SJCRH30 (cell line): ENCODE results near the gene PPP2R5B. TPM values are rescaled to one million over a fixed set of nuclear protein-coding genes. Genes with fewer than 3 reads are reported as not detected.

ENCODE experiments used
- DNase-seq, 2 experiments: peaks; one replicate each; pipeline ENCODE4 v3.0.0-alpha.2; 2015 to 2020
- H3K27ac ChIP-seq: fragments of 250-450 bp; sonication (Bioruptor Pico); 2 replicates; pipeline ENCODE4 v1.5.1; 2020; ENCODE audit warnings: mild to moderate bottlenecking, moderate library complexity
- H3K27me3 ChIP-seq: fragments of 250-450 bp; sonication (Bioruptor Pico); 2 replicates; pipeline ENCODE4 v1.5.1; 2020; ENCODE audit warnings: mild to moderate bottlenecking, moderate library complexity
- H3K36me3 ChIP-seq: fragments of 250-450 bp; sonication (Bioruptor Pico); 2 replicates; pipeline ENCODE4 v1.5.1; 2020; ENCODE audit warnings: mild to moderate bottlenecking, moderate library complexity
- H3K4me1 ChIP-seq: fragments of 250-450 bp; sonication (Bioruptor Pico); 2 replicates; pipeline ENCODE4 v1.5.1; 2020; ENCODE audit warnings: mild to moderate bottlenecking, moderate library complexity
- H3K4me3 ChIP-seq: fragments of 250-450 bp; sonication (Bioruptor Pico); 2 replicates; pipeline ENCODE4 v1.5.1; 2020; ENCODE audit warnings: mild to moderate bottlenecking, moderate library complexity
- H3K9me3 ChIP-seq: fragments of 250-450 bp; sonication (Bioruptor Pico); replicated peaks from 2 replicates; pipeline ENCODE4 v1.5.1; 2020; ENCODE audit warnings: mild to moderate bottlenecking, moderate library complexity
- total RNA-seq: library from RNA; depleted of rRNA; stranded (reverse); fragments of >200 nt; shearing (Covaris generic); gene quantifications from 2 replicates; pipeline ENCODE4 v1.2.3, GENCODE V29; 2014

PPP2R5B gene
- total RNA-seq, 1 experiment from 2014 or later: 6.4 TPM

GRCh38 chr11:64924910-64925284 is 408 bp downstream of the PPP2R5B start:
- H3K4me3 ChIP-seq: peak overlapping the region; percentile 67
- peak overlapping the region; percentile 59; the same call in 1 of the 2 replicates for H3K27ac ChIP-seq
- H3K9me3 ChIP-seq: no peaks in the 10 kb centered on the region
- H3K27me3 ChIP-seq: no peaks in the 10 kb centered on the region
- H3K36me3 ChIP-seq: no peaks in the 10 kb centered on the region
- DNase-seq: peak in 1 of 2 experiments; percentile 26
- H3K4me1 ChIP-seq: no peaks in the 10 kb centered on the region

DNA sequence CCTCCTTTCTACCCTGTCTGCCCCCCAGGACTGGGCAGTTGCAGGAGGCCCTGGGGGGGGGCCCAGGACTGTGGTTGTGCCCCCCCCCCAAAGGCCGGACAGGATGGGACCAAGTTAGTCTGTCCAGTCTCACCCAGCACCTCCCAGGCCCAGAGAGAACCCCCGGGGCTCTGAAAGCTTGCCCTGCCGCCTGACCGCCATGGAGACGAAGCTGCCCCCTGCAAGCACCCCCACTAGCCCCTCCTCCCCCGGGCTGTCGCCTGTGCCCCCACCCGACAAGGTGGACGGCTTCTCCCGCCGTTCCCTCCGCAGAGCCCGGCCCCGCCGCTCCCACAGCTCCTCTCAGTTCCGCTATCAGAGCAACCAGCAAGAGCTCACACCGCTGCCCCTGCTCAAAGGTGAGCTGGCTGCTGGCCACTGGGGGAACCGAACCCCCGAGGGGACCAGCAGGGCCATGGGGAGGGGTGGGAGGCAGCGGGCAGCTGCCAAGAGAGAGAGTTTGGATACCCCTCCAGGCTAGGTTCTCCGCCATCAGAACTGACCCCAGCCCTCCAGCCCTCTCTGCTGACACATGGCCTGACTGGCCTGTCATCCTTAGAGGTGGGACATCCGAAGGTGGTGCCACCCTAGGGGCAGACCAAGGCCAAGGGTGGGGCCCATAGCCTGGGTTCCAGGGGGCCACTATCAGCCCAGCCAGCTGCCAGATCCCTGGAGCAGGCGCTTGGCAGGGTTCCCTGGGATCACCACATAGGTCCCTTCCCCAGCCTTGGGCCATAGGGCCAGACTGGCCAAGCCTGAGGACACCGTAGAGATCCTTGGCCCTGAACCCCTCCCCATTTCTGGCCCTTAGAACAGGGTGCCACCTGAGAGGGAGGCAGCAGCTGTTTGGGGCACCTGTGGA is 1.3 kb downstream of the PPP2R5B start:
- Histone ChIP-seq H3K36me3 (no peaks in the 10 kb centered on the region), H3K27ac (no peak overlapping the region), H3K27me3 (no peaks in the 10 kb centered on the region), H3K4me3 (peak overlapping the region; percentile 67; the same call in 1 of the 2 replicates), H3K4me1 (no peaks in the 10 kb centered on the region), H3K9me3 (no peaks in the 10 kb centered on the region)
- no peak for DNase-seq

GRCh38 chr11:64926689-64927088 is 2.2 kb downstream of the PPP2R5B start:
- H3K4me3 ChIP-seq: no peak overlapping the region
- no peaks in the 10 kb centered on the region for H3K4me1 ChIP-seq
- DNase-seq: no peak
- H3K27me3 ChIP-seq: no peaks in the 10 kb centered on the region
- H3K36me3 ChIP-seq: no peaks in the 10 kb centered on the region
- no peak overlapping the region for H3K27ac ChIP-seq
- no peaks in the 10 kb centered on the region for H3K9me3 ChIP-seq

DNA sequence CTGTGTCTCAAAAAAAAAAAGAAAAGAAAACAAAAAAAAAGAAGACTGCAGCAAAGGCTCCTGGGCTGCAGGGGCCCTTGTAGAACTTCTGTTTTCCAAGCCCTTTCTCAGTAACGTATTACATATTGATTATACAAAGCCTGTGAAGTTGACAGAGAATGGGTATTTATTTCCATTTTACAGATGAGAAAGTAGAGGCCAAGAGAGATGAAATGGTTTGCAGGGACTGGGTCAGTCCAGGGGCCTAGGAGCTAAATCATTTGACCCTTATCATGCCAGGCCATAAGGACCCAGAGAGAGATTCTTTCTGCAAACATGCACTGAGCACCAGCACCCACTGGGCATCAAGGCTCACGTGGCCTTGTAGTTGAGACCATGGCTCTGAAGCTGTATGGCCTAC is 4.5 kb downstream of the PPP2R5B start:
- Histone ChIP-seq H3K36me3 (no peaks in the 10 kb centered on the region), H3K27ac (no peak overlapping the region), H3K27me3 (no peaks in the 10 kb centered on the region), H3K4me1 (no peaks in the 10 kb centered on the region), H3K9me3 (no peaks in the 10 kb centered on the region), H3K4me3 (no peak overlapping the region)
- DNase-seq: no peak

GRCh38 chr11:64929625-64930024 is 5.1 kb downstream of the PPP2R5B start:
- Histone ChIP-seq H3K36me3 (no peaks in the 10 kb centered on the region), H3K9me3 (no peaks in the 10 kb centered on the region), H3K4me3 (no peak overlapping the region), H3K4me1 (no peaks in the 10 kb centered on the region), H3K27ac (no peak overlapping the region), H3K27me3 (no peaks in the 10 kb centered on the region)
- no peak for DNase-seq

- DNase-seq: no peak
- no peaks in the 10 kb centered on the region for H3K9me3 ChIP-seq
- no peaks in the 10 kb centered on the region; the same call in 1 of the 2 replicates for H3K4me1 ChIP-seq
- H3K27ac ChIP-seq: no peak overlapping the region
- H3K36me3 ChIP-seq: no peaks in the 10 kb centered on the region
- no peak overlapping the region for H3K4me3 ChIP-seq
- no peaks in the 10 kb centered on the region for H3K27me3 ChIP-seq
These were observed 5.9 kb downstream of the PPP2R5B start for GRCh38 chr11:64930340-64930739.

- no peak for DNase-seq
- Histone ChIP-seq H3K4me1 (no peaks in the 10 kb centered on the region; the same call in 1 of the 2 replicates), H3K36me3 (no peaks in the 10 kb centered on the region), H3K9me3 (no peaks in the 10 kb centered on the region), H3K27me3 (no peaks in the 10 kb centered on the region), H3K4me3 (no peak overlapping the region), H3K27ac (no peak overlapping the region)
These were observed 6.8 kb downstream of the PPP2R5B start for GRCh38 chr11:64931290-64931689.

- Histone ChIP-seq H3K4me3 (no peak overlapping the region), H3K27ac (no peak overlapping the region), H3K4me1 (no peaks in the 10 kb centered on the region; the same call in 1 of the 2 replicates), H3K9me3 (no peaks in the 10 kb centered on the region), H3K27me3 (no peaks in the 10 kb centered on the region), H3K36me3 (no peaks in the 10 kb centered on the region)
- no peak for DNase-seq
These were observed 7.8 kb downstream of the PPP2R5B start for GRCh38 chr11:64932324-64932723.

GRCh38 chr11:64933213-64933934 is 8.9 kb downstream of the PPP2R5B start:
- no peak overlapping the region for H3K27ac ChIP-seq
- DNase-seq: no peak
- no peak overlapping the region for H3K4me3 ChIP-seq
- no peaks in the 10 kb centered on the region for H3K36me3 ChIP-seq
- no peaks in the 10 kb centered on the region; the same call in 1 of the 2 replicates for H3K4me1 ChIP-seq
- no peaks in the 10 kb centered on the region; the same call in 1 of the 2 replicates for H3K27me3 ChIP-seq
- no peaks in the 10 kb centered on the region for H3K9me3 ChIP-seq

- no peaks in the 10 kb centered on the region for H3K36me3 ChIP-seq
- DNase-seq: no peak
These were observed 9.6 kb downstream of the PPP2R5B start for GRCh38 chr11:64933935-64934681.

GRCh38 chr11:64934682-64935358 is 10.3 kb downstream of the PPP2R5B start:
- Histone ChIP-seq H3K9me3 (no peaks in the 10 kb centered on the region), H3K36me3 (no peaks in the 10 kb centered on the region), H3K27ac (no peak overlapping the region), H3K4me3 (no peak overlapping the region), H3K4me1 (no peaks in the 10 kb centered on the region; the same call in 1 of the 2 replicates), H3K27me3 (peaks cover 9% of the 10 kb centered on the region)
- no peak for DNase-seq

More at GRCh38 chr11:64933935-64934681, 9.6 kb downstream of the PPP2R5B start:
- Histone ChIP-seq H3K27me3 (peaks cover 2% of the 10 kb centered on the region; the same call in 1 of the 2 replicates), H3K9me3 (no peaks in the 10 kb centered on the region), H3K27ac (no peak overlapping the region), H3K4me3 (no peak overlapping the region), H3K4me1 (no peaks in the 10 kb centered on the region; the same call in 1 of the 2 replicates)

DNA sequence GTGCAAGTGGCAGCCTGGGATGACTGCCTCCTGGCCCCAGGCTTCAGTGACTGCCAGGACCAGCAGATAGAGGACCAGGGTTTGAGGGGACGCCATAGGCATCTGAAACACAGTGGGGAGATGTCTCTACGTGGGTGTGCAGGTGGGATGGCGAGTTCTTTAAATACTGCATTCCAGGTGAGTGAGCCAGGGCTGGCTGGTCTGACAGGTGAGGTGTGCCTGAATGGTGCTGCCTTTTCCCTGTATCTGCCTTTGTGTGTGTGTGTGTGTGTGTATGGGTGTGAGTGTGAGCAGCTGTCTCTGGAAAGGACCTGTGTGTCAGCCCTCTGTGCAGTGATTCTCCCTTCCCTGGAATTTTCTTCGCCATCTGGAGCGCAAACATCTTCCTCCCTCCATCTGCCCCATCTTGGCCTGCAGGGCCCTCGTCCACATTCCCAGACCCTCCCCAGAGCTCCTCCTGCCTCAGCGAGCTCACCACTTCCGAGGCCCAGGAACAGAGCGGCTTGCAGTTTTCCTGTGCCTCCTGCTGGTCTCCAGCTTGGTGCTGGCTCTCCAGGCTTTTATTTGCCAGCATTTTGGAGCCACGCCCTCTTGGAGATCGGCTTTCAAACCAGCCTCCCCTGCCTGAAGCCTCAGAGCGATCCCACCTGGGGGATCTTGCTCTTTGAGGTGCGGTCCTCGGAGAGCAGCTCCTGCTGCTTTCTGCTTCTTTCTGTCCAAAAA is 11.0 kb downstream of the PPP2R5B start, which contains the start of gene GPHA2:
GPHA2 (minus strand) TSS at position 535 of the 723 bp plus-strand sequence; CDS start at position 102, 433 bp downstream.
- Histone ChIP-seq H3K4me3 (no peak within 1 kb of the TSS), H3K27ac (no peak within 1 kb of the TSS), H3K27me3 (peaks cover 15% of the 10 kb centered on the region), H3K4me1 (no peaks in the 10 kb centered on the region; the same call in 1 of the 2 replicates), H3K9me3 (no peaks in the 10 kb centered on the region), H3K36me3 (no peaks in the 10 kb centered on the region)
- DNase-seq: peak; percentile 17 to 47

GRCh38 chr11:64936539-64936938 is 12.1 kb downstream of the PPP2R5B start:
- Histone ChIP-seq H3K4me3 (no peak overlapping the region), H3K4me1 (no peaks in the 10 kb centered on the region; the same call in 1 of the 2 replicates), H3K27ac (no peak overlapping the region), H3K9me3 (no peaks in the 10 kb centered on the region), H3K27me3 (peaks cover 20% of the 10 kb centered on the region), H3K36me3 (no peaks in the 10 kb centered on the region)
- no peak for DNase-seq
